Measurements from ENCODE around the gene SLC25A2. TPM values are rescaled to one million over a fixed set of nuclear protein-coding genes. Genes with fewer than 3 reads are reported as not detected.
A peak's percentile ranks its signal among the peaks of the same experiment; 100 is the strongest.

Gene SLC25A2
- total and polyA plus RNA-seq, 2 of the 13 experiments (the other 11 are each of a cell fraction or from before 2014, with no cell fraction given), result 0.13 TPM; not detected in 1

DNA sequence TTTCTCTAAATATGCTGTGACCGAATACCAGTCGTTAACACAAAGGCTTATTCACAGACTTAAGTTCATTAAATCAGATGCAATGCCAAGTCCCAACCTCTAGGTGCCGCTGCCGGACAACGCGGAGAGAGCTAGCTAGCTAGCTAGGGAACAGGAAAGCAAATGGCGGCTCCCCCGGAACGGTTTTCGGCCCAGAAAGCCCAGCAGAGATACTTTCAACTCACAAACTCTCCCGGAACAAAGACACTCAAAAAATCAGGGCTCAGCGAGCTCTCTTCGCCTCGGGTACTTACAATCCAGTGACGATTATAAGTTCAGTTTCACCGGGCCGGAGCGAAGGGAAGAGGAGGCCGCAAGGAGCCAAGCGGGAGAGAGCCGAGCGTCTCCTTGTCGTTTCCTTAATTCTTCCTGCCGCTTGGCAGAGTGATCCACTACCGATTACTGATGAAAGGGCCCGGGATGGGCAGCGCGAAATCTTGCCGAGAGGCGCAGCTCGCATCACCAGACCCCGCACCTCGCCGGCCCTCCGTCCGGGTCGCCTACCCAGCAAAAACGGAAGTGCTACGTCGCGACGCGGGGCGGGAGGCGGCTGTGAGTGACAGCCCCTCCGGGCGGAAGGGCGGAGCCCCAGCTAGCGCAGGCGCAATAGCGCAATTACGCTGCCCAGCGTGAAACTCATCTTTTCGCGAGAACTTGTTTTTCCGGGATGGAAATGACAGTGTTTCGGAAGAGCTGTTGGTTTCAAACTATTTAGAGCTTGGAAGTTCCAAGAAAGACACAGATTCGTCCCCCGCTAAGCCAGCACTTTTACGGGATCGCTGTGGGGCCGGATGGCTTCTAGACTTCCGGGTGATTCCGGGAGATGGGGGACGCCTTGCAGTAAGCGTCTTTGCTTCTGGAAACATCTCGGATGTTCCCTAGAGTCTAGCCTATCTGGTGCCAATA, 16.6 kb upstream of the SLC25A2 start, which contains the start of gene TAF7 (continued):
- TF ChIP-seq YEATS2 (CRISPR knock-in tag; IDR thresholded peaks at IDR 0.05; ENCODE audit: borderline replicate concordance) (peak; percentile 88), GLI4 (CRISPR knock-in tag; IDR thresholded peaks at IDR 0.05; ENCODE audit: borderline replicate concordance) (peak; percentile 86; the same call in 1 of the 2 replicates), SOX13 (IDR thresholded peaks at IDR 0.05) (no peak), SOX13 (CRISPR knock-in tag; conservative IDR thresholded peaks at IDR 0.05 in 1 of 2, IDR thresholded peaks at IDR 0.05 in 1 of 2) (no peak), MTF2 (CRISPR knock-in tag; IDR thresholded peaks at IDR 0.05; ENCODE audit: borderline replicate concordance) (peak; percentile 74; the same call in 1 of the 2 replicates), POLR2AphosphoS5 (IDR thresholded peaks at IDR 0.05; ENCODE audit: low read depth, low read length) (peak; percentile 92), ATF7-NPFF (CRISPR knock-in tag; IDR thresholded peaks at IDR 0.05; ENCODE audit: low read depth) (peak; percentile 46; the same call in 1 of the 2 replicates), ZFP37 (CRISPR knock-in tag; IDR thresholded peaks at IDR 0.05; ENCODE audit: borderline replicate concordance) (0 out of 2 replicates have a peak, but pooled peaks have one; percentile 73), ZKSCAN5 (CRISPR knock-in tag; IDR thresholded peaks at IDR 0.05) (no peak; the same call in 1 of the 2 replicates), ZBTB38 (CRISPR knock-in tag; IDR thresholded peaks at IDR 0.05) (peak; percentile 77), ZNF337 (CRISPR knock-in tag; IDR thresholded peaks at IDR 0.05; ENCODE audit: borderline replicate concordance, low read depth) (no peak)
- TF ChIP-seq, protein P1, sequence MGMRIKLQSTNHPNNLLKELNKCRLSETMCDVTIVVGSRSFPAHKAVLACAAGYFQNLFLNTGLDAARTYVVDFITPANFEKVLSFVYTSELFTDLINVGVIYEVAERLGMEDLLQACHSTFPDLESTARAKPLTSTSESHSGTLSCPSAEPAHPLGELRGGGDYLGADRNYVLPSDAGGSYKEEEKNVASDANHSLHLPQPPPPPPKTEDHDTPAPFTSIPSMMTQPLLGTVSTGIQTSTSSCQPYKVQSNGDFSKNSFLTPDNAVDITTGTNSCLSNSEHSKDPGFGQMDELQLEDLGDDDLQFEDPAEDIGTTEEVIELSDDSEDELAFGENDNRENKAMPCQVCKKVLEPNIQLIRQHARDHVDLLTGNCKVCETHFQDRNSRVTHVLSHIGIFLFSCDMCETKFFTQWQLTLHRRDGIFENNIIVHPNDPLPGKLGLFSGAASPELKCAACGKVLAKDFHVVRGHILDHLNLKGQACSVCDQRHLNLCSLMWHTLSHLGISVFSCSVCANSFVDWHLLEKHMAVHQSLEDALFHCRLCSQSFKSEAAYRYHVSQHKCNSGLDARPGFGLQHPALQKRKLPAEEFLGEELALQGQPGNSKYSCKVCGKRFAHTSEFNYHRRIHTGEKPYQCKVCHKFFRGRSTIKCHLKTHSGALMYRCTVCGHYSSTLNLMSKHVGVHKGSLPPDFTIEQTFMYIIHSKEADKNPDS (CRISPR knock-in tag; IDR thresholded peaks at IDR 0.05), result no peak
- TF ChIP-seq, protein P2, sequence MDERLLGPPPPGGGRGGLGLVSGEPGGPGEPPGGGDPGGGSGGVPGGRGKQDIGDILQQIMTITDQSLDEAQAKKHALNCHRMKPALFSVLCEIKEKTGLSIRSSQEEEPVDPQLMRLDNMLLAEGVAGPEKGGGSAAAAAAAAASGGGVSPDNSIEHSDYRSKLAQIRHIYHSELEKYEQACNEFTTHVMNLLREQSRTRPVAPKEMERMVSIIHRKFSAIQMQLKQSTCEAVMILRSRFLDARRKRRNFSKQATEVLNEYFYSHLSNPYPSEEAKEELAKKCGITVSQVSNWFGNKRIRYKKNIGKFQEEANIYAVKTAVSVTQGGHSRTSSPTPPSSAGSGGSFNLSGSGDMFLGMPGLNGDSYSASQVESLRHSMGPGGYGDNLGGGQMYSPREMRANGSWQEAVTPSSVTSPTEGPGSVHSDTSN (CRISPR knock-in tag; IDR thresholded peaks at IDR 0.05), result peak; percentile 97
- TF ChIP-seq, protein P3, sequence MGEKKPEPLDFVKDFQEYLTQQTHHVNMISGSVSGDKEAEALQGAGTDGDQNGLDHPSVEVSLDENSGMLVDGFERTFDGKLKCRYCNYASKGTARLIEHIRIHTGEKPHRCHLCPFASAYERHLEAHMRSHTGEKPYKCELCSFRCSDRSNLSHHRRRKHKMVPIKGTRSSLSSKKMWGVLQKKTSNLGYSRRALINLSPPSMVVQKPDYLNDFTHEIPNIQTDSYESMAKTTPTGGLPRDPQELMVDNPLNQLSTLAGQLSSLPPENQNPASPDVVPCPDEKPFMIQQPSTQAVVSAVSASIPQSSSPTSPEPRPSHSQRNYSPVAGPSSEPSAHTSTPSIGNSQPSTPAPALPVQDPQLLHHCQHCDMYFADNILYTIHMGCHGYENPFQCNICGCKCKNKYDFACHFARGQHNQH (CRISPR knock-in tag; IDR thresholded peaks at IDR 0.05), result peak; percentile 83; the same call in 1 of the 2 replicates
- TF ChIP-seq, protein P4, sequence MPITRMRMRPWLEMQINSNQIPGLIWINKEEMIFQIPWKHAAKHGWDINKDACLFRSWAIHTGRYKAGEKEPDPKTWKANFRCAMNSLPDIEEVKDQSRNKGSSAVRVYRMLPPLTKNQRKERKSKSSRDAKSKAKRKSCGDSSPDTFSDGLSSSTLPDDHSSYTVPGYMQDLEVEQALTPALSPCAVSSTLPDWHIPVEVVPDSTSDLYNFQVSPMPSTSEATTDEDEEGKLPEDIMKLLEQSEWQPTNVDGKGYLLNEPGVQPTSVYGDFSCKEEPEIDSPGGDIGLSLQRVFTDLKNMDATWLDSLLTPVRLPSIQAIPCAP (CRISPR knock-in tag; IDR thresholded peaks at IDR 0.05; ENCODE audit: low read depth), result no peak
- TF ChIP-seq, protein P5, sequence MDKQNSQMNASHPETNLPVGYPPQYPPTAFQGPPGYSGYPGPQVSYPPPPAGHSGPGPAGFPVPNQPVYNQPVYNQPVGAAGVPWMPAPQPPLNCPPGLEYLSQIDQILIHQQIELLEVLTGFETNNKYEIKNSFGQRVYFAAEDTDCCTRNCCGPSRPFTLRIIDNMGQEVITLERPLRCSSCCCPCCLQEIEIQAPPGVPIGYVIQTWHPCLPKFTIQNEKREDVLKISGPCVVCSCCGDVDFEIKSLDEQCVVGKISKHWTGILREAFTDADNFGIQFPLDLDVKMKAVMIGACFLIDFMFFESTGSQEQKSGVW (CRISPR knock-in tag; IDR thresholded peaks at IDR 0.05; ENCODE audit: borderline replicate concordance), result peak; percentile 75; the same call in 1 of the 2 replicates
- TF ChIP-seq, protein P6, sequence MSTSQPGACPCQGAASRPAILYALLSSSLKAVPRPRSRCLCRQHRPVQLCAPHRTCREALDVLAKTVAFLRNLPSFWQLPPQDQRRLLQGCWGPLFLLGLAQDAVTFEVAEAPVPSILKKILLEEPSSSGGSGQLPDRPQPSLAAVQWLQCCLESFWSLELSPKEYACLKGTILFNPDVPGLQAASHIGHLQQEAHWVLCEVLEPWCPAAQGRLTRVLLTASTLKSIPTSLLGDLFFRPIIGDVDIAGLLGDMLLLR (CRISPR knock-in tag; IDR thresholded peaks at IDR 0.05), result peak; percentile 16; the same call in 1 of the 2 replicates
- TF ChIP-seq, protein P7, sequence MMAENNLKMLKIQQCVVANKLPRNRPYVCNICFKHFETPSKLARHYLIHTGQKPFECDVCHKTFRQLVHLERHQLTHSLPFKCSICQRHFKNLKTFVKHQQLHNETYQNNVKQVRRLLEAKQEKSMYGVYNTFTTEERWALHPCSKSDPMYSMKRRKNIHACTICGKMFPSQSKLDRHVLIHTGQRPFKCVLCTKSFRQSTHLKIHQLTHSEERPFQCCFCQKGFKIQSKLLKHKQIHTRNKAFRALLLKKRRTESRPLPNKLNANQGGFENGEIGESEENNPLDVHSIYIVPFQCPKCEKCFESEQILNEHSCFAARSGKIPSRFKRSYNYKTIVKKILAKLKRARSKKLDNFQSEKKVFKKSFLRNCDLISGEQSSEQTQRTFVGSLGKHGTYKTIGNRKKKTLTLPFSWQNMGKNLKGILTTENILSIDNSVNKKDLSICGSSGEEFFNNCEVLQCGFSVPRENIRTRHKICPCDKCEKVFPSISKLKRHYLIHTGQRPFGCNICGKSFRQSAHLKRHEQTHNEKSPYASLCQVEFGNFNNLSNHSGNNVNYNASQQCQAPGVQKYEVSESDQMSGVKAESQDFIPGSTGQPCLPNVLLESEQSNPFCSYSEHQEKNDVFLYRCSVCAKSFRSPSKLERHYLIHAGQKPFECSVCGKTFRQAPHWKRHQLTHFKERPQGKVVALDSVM (CRISPR knock-in tag; IDR thresholded peaks at IDR 0.05), result 0 out of 2 replicates have a peak, but pooled peaks have one; percentile 40
